ENCODE data around the gene CNKSR2.
"Not testable (repeated sequence)": the region's sequence is repeated elsewhere in the genome, so short reads cannot be mapped to it uniquely, and the experiment has no call there.

Gene CNKSR2

GRCh38 chrX:21457718-21458117, 83.5 kb downstream of the CNKSR2 start:
- DNase-seq = no peak

GRCh38 chrX:21469071-21469470, 94.9 kb downstream of the CNKSR2 start:
- no peak for DNase-seq

GRCh38 chrX:21476909-21477308, 102.7 kb downstream of the CNKSR2 start:
- DNase-seq = no peak

- DNase-seq = peak; percentile 52
Observed at GRCh38 chrX:21479695-21480270, 105.6 kb downstream of the CNKSR2 start.

- no peak for DNase-seq
Observed at GRCh38 chrX:21481761-21482160, 107.5 kb downstream of the CNKSR2 start.

- DNase-seq = not testable (repeated sequence)
Observed at GRCh38 chrX:21484051-21484450, 109.8 kb downstream of the CNKSR2 start.

- no peak for DNase-seq
Observed at GRCh38 chrX:21487832-21488231, 113.6 kb downstream of the CNKSR2 start.

GRCh38 chrX:21490341-21490740, 116.1 kb downstream of the CNKSR2 start:
- DNase-seq = no peak

GRCh38 chrX:21493226-21493830, 119.1 kb downstream of the CNKSR2 start:
- no peak for DNase-seq

- DNase-seq = no peak
Observed at GRCh38 chrX:21503593-21503992, 129.4 kb downstream of the CNKSR2 start.

GRCh38 chrX:21509912-21510311, 135.7 kb downstream of the CNKSR2 start:
- no peak for DNase-seq

GRCh38 chrX:21524008-21524407, 149.8 kb downstream of the CNKSR2 start:
- DNase-seq = no peak

GRCh38 chrX:21528076-21528475, 153.9 kb downstream of the CNKSR2 start:
- DNase-seq = no peak

GRCh38 chrX:21529771-21530170, 155.6 kb downstream of the CNKSR2 start:
- no peak for DNase-seq

GRCh38 chrX:21544642-21545041, 170.4 kb downstream of the CNKSR2 start:
- DNase-seq = not testable (repeated sequence)

GRCh38 chrX:21559417-21559816, 185.2 kb downstream of the CNKSR2 start:
- DNase-seq = no peak

- DNase-seq = no peak
Observed at GRCh38 chrX:21565025-21565424, 190.8 kb downstream of the CNKSR2 start.

GRCh38 chrX:21574793-21575192, 200.6 kb downstream of the CNKSR2 start:
- DNase-seq = no peak

GRCh38 chrX:21581479-21581878, 207.3 kb downstream of the CNKSR2 start:
- no peak for DNase-seq

- no peak for DNase-seq
Observed at GRCh38 chrX:21586001-21586400, 211.8 kb downstream of the CNKSR2 start.

GRCh38 chrX:21590012-21590776, 216.0 kb downstream of the CNKSR2 start:
- DNase-seq = peak; percentile 1

- no peak for DNase-seq
Observed at GRCh38 chrX:21606002-21606401, 231.8 kb downstream of the CNKSR2 start.

GRCh38 chrX:21610168-21610567, 235.9 kb downstream of the CNKSR2 start:
- DNase-seq = no peak

GRCh38 chrX:21612154-21612553, 237.9 kb downstream of the CNKSR2 start:
- no peak for DNase-seq

All from inflammatory macrophage treated with lipopolysaccharide for 4 hours (primary cell).